Upper lobe of right lung (tissue), 1 donor: ENCODE results near the gene GRID1. TPM values are rescaled to one million over a fixed set of nuclear protein-coding genes. Genes with fewer than 3 reads are reported as not detected.

ENCODE experiments used
- ATAC-seq: fragments of 200-7000 bp; cut with Tn5 transposase; one replicate; pipeline ENCODE4 v1.9.1; 2020; ENCODE audit warnings: mild to moderate bottlenecking, moderate library complexity
- DNase-seq: peaks from one replicate; pipeline ENCODE4 v3.0.0-alpha.2; 2020
- H3K27ac ChIP-seq: fragments of 200-600 bp; one replicate; pipeline ENCODE4 v1.8.0; 2022
- H3K27me3 ChIP-seq: fragments of 200-600 bp; one replicate; pipeline ENCODE4 v1.8.0; 2022; ENCODE audit warnings: mild to moderate bottlenecking
- H3K36me3 ChIP-seq: fragments of 200-600 bp; one replicate; pipeline ENCODE4 v1.8.0; 2022
- H3K4me1 ChIP-seq: fragments of 200-600 bp; one replicate; pipeline ENCODE4 v1.8.0; 2022
- H3K4me3 ChIP-seq: fragments of 200-600 bp; one replicate; pipeline ENCODE4 v1.8.0; 2022; ENCODE audit warnings: mild to moderate bottlenecking
- H3K9me3 ChIP-seq: fragments of 200-600 bp; one replicate; pipeline ENCODE4 v1.8.0; 2022
- CTCF ChIP-seq: fragments of 200-600 bp; IDR thresholded peaks from one replicate; pipeline ENCODE4 v1.8.0; 2022; ENCODE audit warnings: antibody characterized with exemption
- intact Hi-C: fragments of 100-400 bp; cut with DNase I; formaldehyde crosslinking; loops from one replicate; pipeline ENCODE4 v1.11.0; 2022
- total RNA-seq: library from RNA; stranded (reverse); fragmentation: NEBNext Ultra II Directional; extraction: Animal tissue kit (Norgen Biotek cat#: 25700); gene quantifications from one replicate; pipeline ENCODE4 v1.2.1, GENCODE V29; 2021
- donor health status: DM: no; HTN: yes; CAD: no; lungs with severe emphysema.

Gene GRID1
- total RNA-seq, 1 donor from 2014 or later: 3.0 TPM

- no peaks in the 10 kb centered on the region for H3K36me3 ChIP-seq
- no peak for TF ChIP-seq CTCF
- no peaks in the 10 kb centered on the region for H3K9me3 ChIP-seq
- intact Hi-C loops: no loop called here
- DNase-seq (no peak), ATAC-seq (no peak)
- no peaks in the 10 kb centered on the region for H3K27me3 ChIP-seq
- no peaks in the 10 kb centered on the region for H3K4me1 ChIP-seq
- no peak overlapping the region for H3K4me3 ChIP-seq
- no peak overlapping the region for H3K27ac ChIP-seq
Observed at GRCh38 chr10:85927952-85928665, 438.5 kb downstream of the GRID1 start.

- Histone ChIP-seq H3K27ac (no peak overlapping the region), H3K4me3 (no peak overlapping the region), H3K27me3 (no peaks in the 10 kb centered on the region), H3K9me3 (no peaks in the 10 kb centered on the region), H3K36me3 (no peaks in the 10 kb centered on the region), H3K4me1 (no peaks in the 10 kb centered on the region)
- ATAC-seq (no peak), DNase-seq (no peak)
- no peak for TF ChIP-seq CTCF
- intact Hi-C loops: no loop called here
Observed at GRCh38 chr10:85926986-85927385, 439.6 kb downstream of the GRID1 start.

GRCh38 chr10:85926136-85926535 is 440.5 kb downstream of the GRID1 start:
- TF ChIP-seq CTCF: no peak
- H3K36me3 ChIP-seq: no peaks in the 10 kb centered on the region
- DNase-seq (no peak), ATAC-seq (no peak)
- intact Hi-C loops: no loop called here
- H3K9me3 ChIP-seq: no peaks in the 10 kb centered on the region
- H3K27ac ChIP-seq: no peak overlapping the region
- no peaks in the 10 kb centered on the region for H3K27me3 ChIP-seq
- H3K4me1 ChIP-seq: no peaks in the 10 kb centered on the region
- H3K4me3 ChIP-seq: no peak overlapping the region

GRCh38 chr10:85925201-85925750 is 441.3 kb downstream of the GRID1 start:
- no peaks in the 10 kb centered on the region for H3K4me1 ChIP-seq
- no peaks in the 10 kb centered on the region for H3K9me3 ChIP-seq
- no peak for TF ChIP-seq CTCF
- no peaks in the 10 kb centered on the region for H3K36me3 ChIP-seq
- no peak overlapping the region for H3K27ac ChIP-seq
- ATAC-seq (no peak), DNase-seq (no peak)
- no peak overlapping the region for H3K4me3 ChIP-seq
- intact Hi-C loops: no loop called here
- no peaks in the 10 kb centered on the region for H3K27me3 ChIP-seq

- Histone ChIP-seq H3K27me3 (no peaks in the 10 kb centered on the region), H3K4me1 (no peaks in the 10 kb centered on the region), H3K9me3 (no peaks in the 10 kb centered on the region), H3K36me3 (no peaks in the 10 kb centered on the region), H3K4me3 (no peak overlapping the region), H3K27ac (no peak overlapping the region)
- no peak for ATAC-seq
- DNase-seq: no peak
- TF ChIP-seq CTCF: no peak
- intact Hi-C loops: no loop called here
Observed at GRCh38 chr10:85924382-85925102, 442.1 kb downstream of the GRID1 start.
